ENCODE data around the gene ZNF653.
A peak's percentile ranks its signal among the peaks of the same experiment; 100 is the strongest.

ZNF653 gene, protein sequence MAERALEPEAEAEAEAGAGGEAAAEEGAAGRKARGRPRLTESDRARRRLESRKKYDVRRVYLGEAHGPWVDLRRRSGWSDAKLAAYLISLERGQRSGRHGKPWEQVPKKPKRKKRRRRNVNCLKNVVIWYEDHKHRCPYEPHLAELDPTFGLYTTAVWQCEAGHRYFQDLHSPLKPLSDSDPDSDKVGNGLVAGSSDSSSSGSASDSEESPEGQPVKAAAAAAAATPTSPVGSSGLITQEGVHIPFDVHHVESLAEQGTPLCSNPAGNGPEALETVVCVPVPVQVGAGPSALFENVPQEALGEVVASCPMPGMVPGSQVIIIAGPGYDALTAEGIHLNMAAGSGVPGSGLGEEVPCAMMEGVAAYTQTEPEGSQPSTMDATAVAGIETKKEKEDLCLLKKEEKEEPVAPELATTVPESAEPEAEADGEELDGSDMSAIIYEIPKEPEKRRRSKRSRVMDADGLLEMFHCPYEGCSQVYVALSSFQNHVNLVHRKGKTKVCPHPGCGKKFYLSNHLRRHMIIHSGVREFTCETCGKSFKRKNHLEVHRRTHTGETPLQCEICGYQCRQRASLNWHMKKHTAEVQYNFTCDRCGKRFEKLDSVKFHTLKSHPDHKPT

DNA sequence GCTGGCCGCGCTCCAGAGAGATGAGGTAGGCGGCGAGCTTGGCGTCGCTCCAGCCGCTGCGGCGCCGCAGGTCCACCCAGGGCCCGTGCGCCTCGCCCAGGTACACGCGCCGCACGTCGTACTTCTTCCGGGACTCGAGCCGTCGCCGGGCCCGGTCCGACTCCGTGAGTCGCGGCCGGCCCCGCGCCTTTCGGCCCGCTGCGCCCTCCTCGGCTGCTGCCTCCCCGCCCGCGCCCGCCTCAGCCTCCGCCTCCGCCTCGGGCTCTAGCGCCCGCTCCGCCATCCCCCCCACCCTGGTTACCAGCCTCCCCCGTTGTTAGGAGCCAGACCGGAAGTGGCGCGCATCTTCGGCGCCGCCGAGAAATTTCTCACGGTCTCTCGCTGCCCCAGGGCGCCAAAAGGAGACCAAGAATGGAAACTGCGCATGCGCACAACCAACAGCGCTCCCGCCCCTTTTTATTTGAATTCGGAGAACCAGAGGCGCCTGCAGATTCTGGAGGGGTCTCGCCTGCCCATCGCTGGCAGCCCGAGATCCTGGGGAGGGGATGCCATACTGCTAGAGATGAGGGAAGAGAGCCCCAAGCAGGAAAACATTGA, at the start of gene ZNF653:
Gene ZNF653, minus strand, starts transcription at position 336 of the 597 bp plus-strand sequence. Its CDS starts 53 bp downstream, at position 283.
- peak; percentile 93 for DNase-seq (ENCODE audit: low spot score)

DNA sequence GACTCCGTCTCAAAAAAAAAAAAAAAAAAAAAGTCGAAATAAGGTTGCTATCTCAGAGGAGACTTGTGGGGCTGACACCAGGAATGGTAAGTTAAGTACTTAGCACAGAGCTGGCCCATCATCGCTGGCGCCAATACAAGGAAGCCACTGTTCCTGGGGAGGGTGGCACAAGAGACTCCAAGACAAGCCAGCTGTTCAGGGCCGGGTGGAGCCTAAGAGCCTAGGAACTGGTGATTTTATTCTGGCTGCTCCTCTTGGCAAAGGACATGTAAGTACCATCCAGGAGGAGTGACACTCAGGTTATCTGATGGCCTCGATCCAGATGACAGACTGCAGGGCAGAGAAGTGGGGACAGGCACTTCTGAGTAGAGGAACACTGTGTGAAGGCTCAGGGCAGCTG, 49.6 kb upstream of the ZNF653 start:
- peak; percentile 68 for DNase-seq (ENCODE audit: low spot score)

DNA sequence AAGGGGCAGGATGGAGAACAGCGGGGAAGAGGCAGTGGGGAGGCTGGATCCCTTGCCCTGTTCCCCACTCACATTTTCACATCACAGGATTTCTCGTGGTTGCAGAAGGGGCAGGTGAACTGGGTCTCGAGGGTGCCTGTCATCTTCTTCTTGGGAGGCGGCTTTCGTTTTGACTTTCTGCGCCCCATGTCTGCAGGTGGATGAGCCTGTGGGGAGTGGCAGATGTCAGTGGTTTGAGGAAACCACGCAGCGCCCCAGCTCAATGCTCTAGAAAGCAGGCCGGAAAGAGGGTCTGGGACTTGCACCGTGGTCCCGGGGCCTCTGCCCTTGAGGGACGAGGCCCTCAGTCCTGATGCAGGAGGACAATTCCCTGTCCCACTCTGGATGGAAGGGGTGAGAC, 48.5 kb upstream of the ZNF653 start:
- DNase-seq (ENCODE audit: low spot score): no peak

DNA sequence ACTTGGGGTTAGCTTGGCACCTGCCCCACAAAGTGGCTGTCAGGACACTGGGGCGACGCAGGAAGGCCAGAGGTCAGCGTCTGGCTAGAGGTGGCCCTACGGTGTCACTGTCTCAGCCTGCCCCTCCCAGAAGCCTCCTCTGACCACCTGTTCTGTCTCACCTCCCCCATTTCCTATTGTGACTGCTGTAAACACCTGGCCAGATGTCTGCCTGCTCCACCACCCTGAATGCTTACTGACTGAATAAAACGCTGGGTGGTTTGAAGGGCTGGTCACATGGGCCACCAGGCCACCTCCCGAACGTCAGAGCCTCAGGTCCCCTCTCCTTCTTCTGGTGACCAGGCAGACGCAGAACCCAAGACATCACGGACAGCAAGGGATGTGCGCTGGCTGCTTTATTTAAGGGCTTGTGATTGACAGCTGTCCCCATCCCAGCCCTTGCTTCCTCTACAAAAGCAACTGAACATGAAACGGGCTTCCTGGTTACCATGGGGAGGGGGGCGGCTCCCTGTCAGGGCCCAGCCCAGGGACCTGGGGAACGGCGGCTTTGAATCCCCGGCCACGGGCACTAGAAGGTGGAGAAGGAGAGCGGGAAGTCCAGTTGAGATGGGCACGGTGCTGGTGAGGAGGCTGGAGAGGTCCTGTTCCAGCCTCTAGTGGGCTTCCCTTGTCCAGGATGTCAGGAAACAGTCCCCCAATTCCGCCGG, 47.2 kb upstream of the ZNF653 start:
- DNase-seq (ENCODE audit: low spot score): no peak

DNA sequence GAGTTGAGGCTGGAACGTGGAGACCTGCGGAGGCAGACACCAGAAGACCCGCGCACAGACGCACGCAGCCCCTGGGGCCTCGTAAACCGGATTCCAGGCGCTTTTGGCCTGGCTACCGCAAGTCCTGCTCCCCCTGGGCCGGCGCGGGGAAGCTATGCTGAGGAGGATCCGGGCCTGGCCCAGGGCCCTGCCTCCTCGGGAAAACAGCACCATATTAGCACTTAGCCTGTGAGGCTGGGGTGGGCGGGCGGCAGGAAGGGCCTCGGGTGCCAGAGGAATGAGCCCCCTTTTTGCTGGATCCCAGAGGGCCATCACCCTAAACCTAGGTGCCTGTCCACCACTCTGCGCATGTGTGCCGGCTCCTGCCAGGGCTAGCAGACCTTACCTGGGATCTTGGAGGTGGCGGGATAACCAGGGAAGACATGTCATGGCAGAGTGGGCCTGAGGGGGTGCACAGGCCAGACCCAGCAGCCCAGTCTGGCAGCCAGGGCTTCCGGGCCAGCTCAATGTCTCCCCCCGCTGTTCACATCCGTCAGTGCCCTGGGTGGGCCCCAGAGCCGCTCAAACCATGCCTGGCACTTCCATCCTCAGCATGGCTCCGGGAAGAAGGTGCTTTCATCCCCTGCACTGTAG, 46.1 kb upstream of the ZNF653 start:
- no peak for DNase-seq (ENCODE audit: low spot score)

DNA sequence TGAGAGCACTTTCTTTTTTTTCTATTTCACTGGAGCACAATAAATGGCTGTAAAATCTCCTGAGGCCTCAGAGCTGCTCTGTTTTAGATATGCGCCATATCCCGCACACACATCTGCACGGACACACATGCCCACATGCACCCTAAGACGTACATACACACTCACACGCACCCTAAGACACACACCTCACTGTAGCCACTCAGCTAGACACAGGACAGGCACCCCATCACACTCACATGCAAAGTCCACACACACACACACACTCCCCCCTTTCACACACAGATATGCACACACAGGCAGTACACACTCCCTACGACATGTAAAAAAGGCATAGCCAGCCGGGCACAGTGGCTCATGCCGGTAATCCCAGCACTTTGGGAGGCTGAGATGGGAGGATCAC, 44.6 kb upstream of the ZNF653 start:
- no peak for DNase-seq (ENCODE audit: low spot score)

DNA sequence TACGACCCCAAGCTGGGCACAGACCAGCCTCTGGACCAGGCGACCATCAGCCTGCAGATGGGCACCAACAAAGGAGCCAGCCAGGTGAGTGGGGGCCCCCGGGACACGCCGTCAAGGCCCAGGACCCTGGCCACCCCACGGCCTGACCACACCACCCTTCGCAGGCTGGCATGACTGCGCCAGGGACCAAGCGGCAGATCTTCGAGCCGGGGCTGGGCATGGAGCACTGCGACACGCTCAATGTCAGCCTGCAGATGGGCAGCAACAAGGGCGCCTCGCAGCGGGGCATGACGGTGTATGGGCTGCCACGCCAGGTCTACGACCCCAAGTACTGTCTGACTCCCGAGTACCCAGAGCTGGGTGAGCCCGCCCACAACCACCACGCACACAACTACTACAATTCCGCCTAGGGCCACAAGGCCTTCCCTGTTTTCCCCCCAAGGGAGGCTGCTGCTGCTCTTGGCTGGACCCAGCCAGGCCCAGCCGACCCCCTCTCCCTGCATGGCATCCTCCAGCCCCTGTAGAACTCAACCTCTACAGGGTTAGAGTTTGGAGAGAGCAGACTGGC, 43.8 kb upstream of the ZNF653 start:
- DNase-seq (ENCODE audit: low spot score): no peak

DNA sequence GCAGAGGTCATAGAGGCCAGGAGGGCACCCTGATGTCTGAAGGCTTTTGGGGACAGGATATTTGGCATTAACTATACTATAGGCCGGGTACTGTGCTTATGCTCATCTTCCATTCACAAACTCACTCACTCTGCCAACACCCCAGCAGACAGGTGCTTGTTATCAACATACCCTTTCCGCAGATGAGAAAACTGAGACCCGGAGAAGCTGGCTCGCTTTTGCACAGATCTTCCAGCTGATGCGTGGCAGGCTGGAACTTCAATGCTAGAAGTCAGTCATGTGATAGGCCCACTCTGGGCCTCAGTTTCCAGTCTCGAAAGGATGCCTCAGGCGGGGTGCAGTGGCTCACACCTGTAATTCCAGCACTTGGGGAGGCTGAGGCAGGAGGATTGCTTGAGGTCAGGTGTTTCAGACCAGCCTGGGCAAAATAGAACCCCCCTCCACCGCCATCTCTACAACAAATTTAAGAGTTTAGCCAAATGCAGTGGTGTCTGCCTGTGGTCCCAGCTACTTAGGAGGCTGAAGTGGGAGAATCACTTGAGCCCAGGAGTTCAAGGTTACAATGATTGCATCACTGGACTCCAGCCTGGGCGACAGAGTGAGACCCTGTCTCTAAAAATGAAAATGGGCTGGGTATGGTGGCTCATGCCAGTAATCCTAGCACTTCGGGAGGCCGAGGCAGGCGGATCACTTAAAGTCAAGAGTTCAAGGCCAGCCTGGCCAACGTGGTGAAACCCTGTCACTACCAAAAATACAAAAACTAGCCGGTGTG, 42.5 kb upstream of the ZNF653 start:
- no peak for DNase-seq (ENCODE audit: low spot score)

DNA sequence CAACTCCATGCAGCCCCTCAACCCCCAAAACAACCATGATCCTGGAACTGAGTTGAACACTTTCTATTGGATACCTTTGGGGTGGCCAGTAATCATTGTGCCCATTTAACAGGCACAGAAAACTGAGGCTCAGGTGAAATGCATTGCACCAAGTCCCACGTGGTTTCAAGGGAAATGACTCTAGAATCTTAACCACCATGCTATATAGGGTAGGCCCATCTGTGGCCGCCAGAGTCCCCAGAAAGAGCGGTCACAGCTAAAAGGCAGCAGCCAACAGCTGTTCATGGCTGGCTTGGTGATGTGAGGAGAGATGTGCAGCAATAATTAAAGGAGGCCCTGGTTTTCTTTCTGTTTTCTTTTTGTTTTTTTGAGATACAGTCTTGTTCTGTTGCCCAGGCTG, 35.6 kb upstream of the ZNF653 start:
- DNase-seq (ENCODE audit: low spot score): no peak

DNA sequence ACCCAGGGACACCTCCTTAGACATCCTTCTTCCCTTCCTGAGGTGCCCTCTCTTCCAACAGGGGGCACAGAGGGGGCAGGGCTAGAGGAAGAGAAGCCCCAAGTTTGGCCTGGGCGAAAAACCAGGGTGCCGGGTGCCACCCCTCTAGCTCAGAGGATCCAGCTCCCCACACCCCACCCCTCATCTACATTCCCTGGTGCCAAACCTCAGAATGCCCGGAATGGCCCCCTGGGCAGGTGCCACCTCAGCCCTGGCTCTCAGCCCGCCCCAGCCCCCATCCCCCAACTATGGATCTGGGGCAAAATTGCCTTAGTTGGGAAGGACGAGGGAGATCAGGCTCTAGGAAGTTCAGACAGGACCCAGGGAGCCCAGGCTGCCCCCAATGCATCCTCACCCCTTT, 35.0 kb upstream of the ZNF653 start:
- no peak for DNase-seq (ENCODE audit: low spot score)

DNA sequence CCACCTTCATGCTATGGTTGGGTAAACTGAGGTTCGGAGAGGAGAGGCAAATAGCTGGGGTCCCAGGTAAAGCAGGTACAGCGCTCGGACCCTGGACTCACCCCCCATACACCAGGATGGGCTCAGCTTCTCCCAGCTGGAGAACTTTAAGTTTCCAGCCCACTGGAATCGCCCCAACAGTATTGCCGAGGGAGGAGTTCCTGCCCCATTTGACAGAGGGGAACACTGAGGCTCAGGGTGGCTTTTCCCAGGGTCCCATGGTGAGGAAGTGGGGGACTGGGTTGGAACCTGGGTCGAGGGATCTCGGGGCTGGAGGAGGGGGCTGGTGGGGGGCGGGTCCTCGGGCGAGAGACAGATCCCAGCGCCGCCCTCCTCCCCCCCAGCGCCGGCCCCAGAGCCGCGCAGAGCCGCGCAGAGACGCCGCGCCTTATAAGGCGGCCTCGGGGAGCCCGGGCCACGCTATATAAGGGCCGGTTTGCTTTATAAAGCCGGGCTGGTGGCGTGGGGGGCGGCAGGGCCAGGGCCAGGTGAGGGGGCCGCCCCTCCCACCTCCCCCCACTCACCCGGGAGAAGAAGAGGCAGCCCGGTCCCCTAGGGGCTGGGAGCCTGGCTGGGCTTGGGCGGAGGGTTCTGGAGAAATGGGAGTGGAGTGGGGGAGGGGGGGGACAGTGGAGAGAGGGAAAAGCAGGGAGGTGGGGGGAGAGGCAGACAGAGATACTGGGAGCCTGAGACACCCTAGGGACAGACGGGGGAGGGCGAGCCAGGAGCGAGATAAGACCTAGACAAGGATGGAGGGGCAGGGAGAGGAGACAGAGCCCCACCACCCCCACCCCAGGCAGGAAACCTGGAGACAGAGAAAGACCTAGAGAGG, 34.1 kb upstream of the ZNF653 start:
- no peak for DNase-seq (ENCODE audit: low spot score)

DNA sequence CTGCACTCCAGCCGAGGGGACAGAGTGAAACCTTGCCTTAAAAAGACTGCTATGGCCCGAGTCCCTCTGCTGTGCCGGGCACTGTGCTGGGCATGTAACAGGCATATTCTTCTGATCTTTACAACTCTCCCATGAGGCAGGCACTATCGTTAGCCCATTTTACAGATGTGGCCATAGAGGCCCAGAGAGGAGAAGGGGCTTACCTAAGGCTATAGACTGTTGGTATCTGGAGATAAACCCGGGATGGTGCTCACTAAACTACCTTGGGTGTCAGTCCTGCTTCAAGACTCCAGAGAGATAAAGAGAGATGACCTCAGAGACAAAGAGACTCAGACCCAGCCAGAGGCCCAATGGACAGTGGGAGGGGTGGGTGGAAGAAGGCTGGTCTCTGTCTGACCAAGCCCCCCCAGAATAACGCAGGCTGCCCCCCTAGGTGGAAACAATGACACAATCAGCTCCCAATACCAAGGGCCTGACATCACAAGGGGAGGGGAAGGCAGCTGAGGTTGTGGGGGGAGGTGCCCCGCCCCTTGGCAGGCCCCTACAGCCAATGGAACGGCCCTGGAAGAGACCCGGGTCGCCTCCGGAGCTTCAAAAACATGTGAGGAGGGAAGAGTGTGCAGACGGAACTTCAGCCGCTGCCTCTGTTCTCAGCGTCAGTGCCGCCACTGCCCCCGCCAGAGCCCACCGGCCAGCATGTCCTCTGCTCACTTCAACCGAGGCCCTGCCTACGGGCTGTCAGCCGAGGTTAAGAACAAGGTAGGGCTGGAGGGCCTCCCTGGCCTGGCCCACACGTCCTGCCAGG, 32.8 kb upstream of the ZNF653 start, which contains the start of gene CNN1:
Gene CNN1, plus strand, starts transcription at position 620 of the 805 bp plus-strand sequence. Its CDS starts 77 bp downstream, at position 697.
- DNase-seq (ENCODE audit: low spot score): no peak

DNA sequence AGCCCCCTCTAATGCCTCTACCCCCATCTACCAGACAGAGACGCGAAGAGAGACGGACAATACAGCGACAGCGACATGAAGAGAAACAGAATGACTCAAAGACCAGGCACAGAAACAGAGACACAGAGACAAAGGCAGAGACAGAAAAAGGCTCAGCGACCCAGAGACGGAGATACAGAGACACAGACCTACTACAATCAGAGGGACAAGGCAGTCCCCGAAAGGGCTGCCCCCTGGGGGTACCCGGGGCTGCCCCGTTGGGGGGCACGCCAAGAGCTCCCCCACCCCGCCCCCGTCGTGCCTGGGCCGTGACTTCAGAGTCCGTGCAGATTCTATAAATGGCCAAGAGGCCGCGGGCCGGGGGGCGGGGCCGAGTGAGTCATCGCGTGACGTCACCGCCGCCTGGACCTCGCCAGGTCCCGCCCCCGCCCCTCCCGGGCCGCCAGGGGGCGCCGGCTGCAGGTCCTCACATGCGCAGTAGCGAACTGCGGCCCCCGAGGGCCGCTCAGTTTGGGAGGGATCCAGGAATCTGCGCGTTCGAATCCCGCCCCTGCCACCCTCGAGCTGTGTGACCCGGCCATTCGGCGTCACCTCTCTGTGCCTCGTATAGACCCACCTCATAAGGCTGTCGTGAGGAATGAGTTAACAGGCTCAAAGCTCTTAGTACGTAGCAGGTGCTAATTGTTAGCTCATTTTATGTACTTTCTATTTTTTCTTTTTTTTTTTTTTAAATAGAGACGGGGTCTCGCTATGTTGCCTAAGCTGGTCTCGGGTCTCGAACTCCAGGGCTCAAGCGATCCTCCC, 30.4 kb upstream of the ZNF653 start:
- peak; percentile 79 for DNase-seq (ENCODE audit: low spot score)

DNA sequence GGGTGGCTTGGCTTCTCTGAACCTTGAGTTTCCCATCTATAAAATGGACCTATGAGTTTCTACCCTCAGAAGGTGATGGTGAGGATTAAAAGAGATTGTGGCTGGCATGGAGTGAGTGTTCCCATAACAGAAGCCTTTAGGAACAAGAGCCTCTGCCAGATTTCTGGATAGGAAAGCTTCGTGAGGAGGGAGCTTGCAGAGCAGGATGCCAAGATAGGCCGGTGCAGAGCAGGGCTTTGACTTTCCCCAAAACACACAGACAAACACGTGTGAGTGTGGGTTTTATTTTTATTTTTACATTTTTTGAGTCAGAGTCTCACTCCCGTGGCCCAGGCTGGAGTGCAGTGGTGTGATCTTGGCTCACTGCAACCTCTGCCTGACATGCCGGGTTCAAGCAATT, 29.3 kb upstream of the ZNF653 start:
- DNase-seq (ENCODE audit: low spot score): no peak

DNA sequence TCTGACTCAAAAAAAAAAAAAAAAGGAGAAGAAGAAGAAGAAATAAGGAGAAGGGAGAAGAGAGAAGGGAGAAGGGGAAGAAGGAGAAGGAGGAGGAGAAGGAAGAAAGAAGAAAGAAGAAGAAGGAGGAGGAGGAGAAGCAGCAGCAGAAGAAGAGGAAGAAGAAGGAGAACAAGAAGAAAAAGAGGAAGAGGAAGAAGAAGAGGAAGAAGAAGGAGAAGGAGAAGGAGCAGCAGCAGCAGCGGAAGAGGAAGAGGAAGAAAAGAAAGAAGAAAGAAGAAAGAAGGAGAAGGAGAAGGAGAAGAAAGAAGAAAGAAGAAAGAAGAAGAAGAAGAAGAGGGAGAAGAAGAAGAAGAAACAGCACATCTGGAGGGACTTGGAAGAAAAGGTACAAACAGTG, 28.9 kb upstream of the ZNF653 start:
- DNase-seq (ENCODE audit: low spot score): no peak

DNA sequence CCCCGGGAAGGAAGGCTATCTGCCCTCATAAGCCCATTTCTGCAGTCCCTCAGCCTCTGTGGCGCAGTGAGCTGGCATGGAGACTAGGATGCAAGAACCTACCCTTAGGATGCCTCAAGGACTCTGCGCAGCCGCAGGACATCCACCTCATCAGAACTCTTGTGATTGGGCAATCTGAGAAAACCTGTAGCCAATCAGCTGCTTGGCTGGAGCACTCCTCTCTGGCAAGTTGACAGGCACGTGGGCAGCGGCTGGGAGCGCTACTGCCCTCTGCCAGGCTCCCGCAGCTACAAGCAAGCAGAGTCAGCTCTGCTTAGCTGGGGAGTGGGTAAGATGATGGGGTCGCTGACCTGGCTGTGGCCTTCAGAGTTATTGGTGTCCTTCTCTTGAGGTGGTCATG, 24.8 kb upstream of the ZNF653 start:
- DNase-seq (ENCODE audit: low spot score): peak; percentile 95

DNA sequence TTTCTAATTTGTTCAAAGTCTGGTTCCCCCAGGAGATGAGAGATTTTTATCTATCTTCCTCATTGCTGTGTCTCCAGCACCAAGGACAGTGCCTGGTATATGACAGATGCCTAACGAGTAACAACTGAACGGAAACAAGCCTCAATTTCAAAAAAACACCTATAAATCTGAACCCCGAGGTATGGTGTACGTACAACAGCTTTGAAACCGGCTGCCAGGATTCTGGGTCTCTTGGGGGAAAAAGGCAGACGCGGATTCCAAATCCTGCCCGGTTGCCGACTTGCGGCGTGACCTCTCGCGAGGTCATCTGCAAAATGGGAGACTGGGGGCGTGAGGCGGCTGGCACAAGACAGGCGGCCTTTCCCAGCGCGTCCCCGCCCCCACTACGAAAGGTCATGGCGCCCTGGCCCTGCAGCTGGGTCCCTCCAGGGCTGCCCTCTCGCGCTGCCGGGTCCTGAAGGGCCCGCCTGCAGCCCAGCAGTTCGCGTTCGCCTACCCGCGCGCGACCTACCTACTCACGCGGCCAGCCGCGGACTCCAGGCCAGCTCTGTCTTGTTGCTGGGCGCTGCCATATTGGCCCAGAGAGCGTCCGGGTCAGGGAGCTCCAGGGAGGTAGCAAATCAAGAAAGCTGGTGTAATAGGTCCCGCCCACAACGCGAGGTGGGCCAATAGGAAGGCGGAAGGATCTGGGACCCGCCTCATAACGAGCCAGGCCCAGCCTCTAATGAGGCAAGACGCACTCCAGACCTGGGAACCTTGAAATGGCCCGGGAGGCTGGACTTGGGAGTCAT, 23.1 kb upstream of the ZNF653 start, which contains the start of gene ECSIT:
Gene ECSIT, minus strand, starts transcription at position 584 of the 791 bp plus-strand sequence. CDS start 9,964 bp downstream, outside the sequence.
- DNase-seq (ENCODE audit: low spot score): peak; percentile 98

Data from pons (tissue), 1 donor.